HUES48 (cell line): Measurements from ENCODE around the gene MRGPRE.

Experiments
- H3K27ac ChIP-seq: one replicate; pipeline ENCODE4 v1.7.0; 2013; ENCODE audit warnings: low read depth, low read length, inconsistent platforms
- H3K27me3 ChIP-seq: 2 replicates; pipeline ENCODE4 v1.6.1; 2013; ENCODE audit warnings: mild to moderate bottlenecking, low read length; ENCODE audit not compliant: control insufficient read depth, insufficient read depth
- H3K36me3 ChIP-seq: 2 replicates; pipeline ENCODE4 v1.6.1; 2013; ENCODE audit warnings: low read length; ENCODE audit not compliant: control insufficient read depth, insufficient read depth
- H3K4me1 ChIP-seq: 2 replicates; pipeline ENCODE4 v1.6.1; 2013; ENCODE audit warnings: mild to moderate bottlenecking, low read length; ENCODE audit not compliant: control insufficient read depth, insufficient read depth
- H3K4me3 ChIP-seq: 2 replicates; pipeline ENCODE4 v1.5.1; 2013; ENCODE audit warnings: mild to moderate bottlenecking, low read depth, low read length
- H3K9ac ChIP-seq: 2 replicates; pipeline ENCODE4 v1.6.1; 2013; ENCODE audit warnings: mild to moderate bottlenecking, low read depth, low read length, moderate library complexity
- H3K9me3 ChIP-seq: 2 replicates; pipeline ENCODE4 v1.6.1; 2013; ENCODE audit warnings: low read length; ENCODE audit not compliant: control insufficient read depth, insufficient read depth

Gene MRGPRE

GRCh38 chr11:3206156-3206921, 25.9 kb downstream of the MRGPRE start:
- H3K27ac ChIP-seq = no peak overlapping the region
- no peak overlapping the region for H3K9ac ChIP-seq
- no peaks in the 10 kb centered on the region for H3K9me3 ChIP-seq
- H3K27me3 ChIP-seq = peaks cover 45% of the 10 kb centered on the region
- peaks cover 4% of the 10 kb centered on the region; the same call in 1 of the 2 replicates for H3K4me1 ChIP-seq
- no peak overlapping the region for H3K4me3 ChIP-seq
- H3K36me3 ChIP-seq = no peaks in the 10 kb centered on the region

GRCh38 chr11:3205261-3206155, 26.7 kb downstream of the MRGPRE start:
- H3K9me3 ChIP-seq = no peaks in the 10 kb centered on the region
- H3K4me3 ChIP-seq = no peak overlapping the region
- H3K27me3 ChIP-seq = peaks cover 47% of the 10 kb centered on the region
- no peak overlapping the region for H3K27ac ChIP-seq
- H3K9ac ChIP-seq = no peak overlapping the region
- no peaks in the 10 kb centered on the region for H3K36me3 ChIP-seq
- H3K4me1 ChIP-seq = peaks cover 4% of the 10 kb centered on the region; the same call in 1 of the 2 replicates

GRCh38 chr11:3204141-3205015, 27.8 kb downstream of the MRGPRE start:
- H3K9ac ChIP-seq = no peak overlapping the region
- H3K4me3 ChIP-seq = no peak overlapping the region
- H3K27me3 ChIP-seq = peaks cover 47% of the 10 kb centered on the region

GRCh38 chr11:3203221-3204043, 28.8 kb downstream of the MRGPRE start:
- peaks cover 4% of the 10 kb centered on the region; the same call in 1 of the 2 replicates for H3K4me1 ChIP-seq
- peak overlapping the region; percentile 62 for H3K4me3 ChIP-seq
- H3K27me3 ChIP-seq = peaks cover 47% of the 10 kb centered on the region
- no peaks in the 10 kb centered on the region for H3K9me3 ChIP-seq
- no peak overlapping the region for H3K9ac ChIP-seq
- no peaks in the 10 kb centered on the region for H3K36me3 ChIP-seq
- no peak overlapping the region for H3K27ac ChIP-seq

More at GRCh38 chr11:3204141-3205015, 27.8 kb downstream of the MRGPRE start:
- no peaks in the 10 kb centered on the region for H3K9me3 ChIP-seq
- H3K27ac ChIP-seq = no peak overlapping the region
- peaks cover 4% of the 10 kb centered on the region; the same call in 1 of the 2 replicates for H3K4me1 ChIP-seq
- H3K36me3 ChIP-seq = no peaks in the 10 kb centered on the region

- H3K9me3 ChIP-seq = no peaks in the 10 kb centered on the region
- H3K4me3 ChIP-seq = peak overlapping the region; percentile 62
- peaks cover 47% of the 10 kb centered on the region for H3K27me3 ChIP-seq
- no peak overlapping the region for H3K27ac ChIP-seq
- no peaks in the 10 kb centered on the region for H3K36me3 ChIP-seq
- H3K4me1 ChIP-seq = peaks cover 4% of the 10 kb centered on the region; the same call in 1 of the 2 replicates
- H3K9ac ChIP-seq = no peak overlapping the region
Observed at GRCh38 chr11:3202759-3203158, 29.5 kb downstream of the MRGPRE start.

- no peaks in the 10 kb centered on the region for H3K9me3 ChIP-seq
- H3K4me3 ChIP-seq = no peak overlapping the region
- no peak overlapping the region for H3K9ac ChIP-seq
- peaks cover 4% of the 10 kb centered on the region; the same call in 1 of the 2 replicates for H3K4me1 ChIP-seq
- peaks cover 47% of the 10 kb centered on the region for H3K27me3 ChIP-seq
- no peak overlapping the region for H3K27ac ChIP-seq
- no peaks in the 10 kb centered on the region for H3K36me3 ChIP-seq
Observed at GRCh38 chr11:3202305-3202704, 29.9 kb downstream of the MRGPRE start.

- Histone ChIP-seq H3K9me3 (no peaks in the 10 kb centered on the region), H3K27ac (no peak overlapping the region), H3K36me3 (no peaks in the 10 kb centered on the region), H3K9ac (no peak overlapping the region), H3K4me1 (peaks cover 4% of the 10 kb centered on the region; the same call in 1 of the 2 replicates), H3K27me3 (peaks cover 47% of the 10 kb centered on the region), H3K4me3 (no peak overlapping the region)
Observed at GRCh38 chr11:3201677-3202181, 30.5 kb downstream of the MRGPRE start.

GRCh38 chr11:3201112-3201581, 31.1 kb downstream of the MRGPRE start:
- H3K27ac ChIP-seq = no peak overlapping the region
- H3K27me3 ChIP-seq = peaks cover 47% of the 10 kb centered on the region
- no peak overlapping the region for H3K9ac ChIP-seq
- no peak overlapping the region for H3K4me3 ChIP-seq
- no peaks in the 10 kb centered on the region for H3K9me3 ChIP-seq
- H3K36me3 ChIP-seq = no peaks in the 10 kb centered on the region
- H3K4me1 ChIP-seq = peaks cover 4% of the 10 kb centered on the region; the same call in 1 of the 2 replicates

- H3K27me3 ChIP-seq = peaks cover 44% of the 10 kb centered on the region
- H3K9ac ChIP-seq = no peak overlapping the region
- H3K4me3 ChIP-seq = no peak overlapping the region
- peaks cover 4% of the 10 kb centered on the region; the same call in 1 of the 2 replicates for H3K4me1 ChIP-seq
- no peaks in the 10 kb centered on the region for H3K9me3 ChIP-seq
- no peaks in the 10 kb centered on the region for H3K36me3 ChIP-seq
- H3K27ac ChIP-seq = no peak overlapping the region
Observed at GRCh38 chr11:3200388-3201111, 31.7 kb downstream of the MRGPRE start.
